GM12873 (cell line): Measurements from ENCODE around the gene CD248.

Experiments
- TF ChIP-seq, protein P1 (sequence below): IDR thresholded peaks from 2 replicates; pipeline ENCODE4 v1.5.1; 2012; ENCODE audit warnings: low read depth, mild to moderate bottlenecking, moderate library complexity, low read length, control low read depth; ENCODE audit not compliant: insufficient read depth; ENCODE audit errors: missing control alignments

Gene CD248

DNA sequence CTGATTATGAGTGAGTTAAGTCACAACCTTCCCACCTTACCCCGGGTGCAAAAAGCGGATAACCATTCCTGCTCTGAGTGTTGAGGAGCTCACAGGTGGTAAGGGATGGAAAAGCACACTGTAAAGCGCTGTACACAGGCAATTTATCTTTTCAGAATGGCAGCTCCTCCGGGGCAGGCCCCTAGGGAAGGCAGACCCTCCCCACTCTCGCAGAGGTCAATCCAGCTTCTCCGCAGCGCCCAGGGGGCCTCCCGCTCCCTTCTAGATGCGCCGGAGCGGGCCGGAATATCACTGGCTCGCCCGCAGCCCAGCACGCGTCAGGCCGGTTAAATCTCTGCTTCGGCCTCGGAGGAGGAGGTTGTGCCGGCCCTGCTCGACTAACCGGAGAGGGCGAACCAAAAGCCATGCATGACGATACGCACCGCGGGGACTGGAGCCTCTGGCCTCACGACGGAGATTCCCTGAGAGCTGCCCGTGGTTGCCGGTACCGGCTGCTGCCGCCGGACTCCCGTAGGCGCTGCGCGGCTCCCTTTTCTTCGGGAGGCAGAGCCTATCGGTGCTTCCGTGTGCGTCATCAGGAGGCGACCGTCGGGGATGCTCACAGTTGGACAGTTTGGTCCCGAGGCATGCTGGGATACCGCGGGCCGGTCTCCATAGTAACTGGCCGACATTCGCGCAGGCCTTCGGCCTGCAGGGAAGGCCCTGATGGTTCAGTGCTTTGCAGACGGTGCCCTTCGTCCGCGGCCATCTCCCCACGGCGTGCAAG, 27.9 kb upstream of the CD248 start, which contains the start of gene BRMS1:
Gene BRMS1 (minus strand): TSS at position 555 of the 766 bp plus-strand sequence. CDS start 2,870 bp downstream, outside the sequence.
- TF ChIP-seq, protein P1, sequence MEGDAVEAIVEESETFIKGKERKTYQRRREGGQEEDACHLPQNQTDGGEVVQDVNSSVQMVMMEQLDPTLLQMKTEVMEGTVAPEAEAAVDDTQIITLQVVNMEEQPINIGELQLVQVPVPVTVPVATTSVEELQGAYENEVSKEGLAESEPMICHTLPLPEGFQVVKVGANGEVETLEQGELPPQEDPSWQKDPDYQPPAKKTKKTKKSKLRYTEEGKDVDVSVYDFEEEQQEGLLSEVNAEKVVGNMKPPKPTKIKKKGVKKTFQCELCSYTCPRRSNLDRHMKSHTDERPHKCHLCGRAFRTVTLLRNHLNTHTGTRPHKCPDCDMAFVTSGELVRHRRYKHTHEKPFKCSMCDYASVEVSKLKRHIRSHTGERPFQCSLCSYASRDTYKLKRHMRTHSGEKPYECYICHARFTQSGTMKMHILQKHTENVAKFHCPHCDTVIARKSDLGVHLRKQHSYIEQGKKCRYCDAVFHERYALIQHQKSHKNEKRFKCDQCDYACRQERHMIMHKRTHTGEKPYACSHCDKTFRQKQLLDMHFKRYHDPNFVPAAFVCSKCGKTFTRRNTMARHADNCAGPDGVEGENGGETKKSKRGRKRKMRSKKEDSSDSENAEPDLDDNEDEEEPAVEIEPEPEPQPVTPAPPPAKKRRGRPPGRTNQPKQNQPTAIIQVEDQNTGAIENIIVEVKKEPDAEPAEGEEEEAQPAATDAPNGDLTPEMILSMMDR = no peak

DNA sequence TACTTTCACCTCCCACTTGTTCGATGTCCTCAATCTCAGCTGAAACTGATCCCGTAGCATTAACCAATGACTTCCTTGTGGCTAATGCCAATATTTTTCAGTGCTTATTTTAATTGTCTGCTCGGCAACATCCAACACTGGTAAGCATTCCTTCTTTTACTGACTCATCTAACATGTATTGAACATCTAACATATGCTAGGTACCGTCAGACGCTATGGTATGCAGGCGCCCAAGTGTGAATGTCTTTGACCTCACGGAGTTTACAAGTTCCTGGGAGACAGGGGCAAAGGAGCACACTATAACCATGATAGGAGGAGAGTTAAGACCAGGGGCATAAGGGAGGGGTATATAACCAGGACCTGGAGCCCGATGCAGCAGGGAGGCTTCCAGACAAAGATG, 26.3 kb upstream of the CD248 start:
- TF ChIP-seq, protein P1 = no peak

DNA sequence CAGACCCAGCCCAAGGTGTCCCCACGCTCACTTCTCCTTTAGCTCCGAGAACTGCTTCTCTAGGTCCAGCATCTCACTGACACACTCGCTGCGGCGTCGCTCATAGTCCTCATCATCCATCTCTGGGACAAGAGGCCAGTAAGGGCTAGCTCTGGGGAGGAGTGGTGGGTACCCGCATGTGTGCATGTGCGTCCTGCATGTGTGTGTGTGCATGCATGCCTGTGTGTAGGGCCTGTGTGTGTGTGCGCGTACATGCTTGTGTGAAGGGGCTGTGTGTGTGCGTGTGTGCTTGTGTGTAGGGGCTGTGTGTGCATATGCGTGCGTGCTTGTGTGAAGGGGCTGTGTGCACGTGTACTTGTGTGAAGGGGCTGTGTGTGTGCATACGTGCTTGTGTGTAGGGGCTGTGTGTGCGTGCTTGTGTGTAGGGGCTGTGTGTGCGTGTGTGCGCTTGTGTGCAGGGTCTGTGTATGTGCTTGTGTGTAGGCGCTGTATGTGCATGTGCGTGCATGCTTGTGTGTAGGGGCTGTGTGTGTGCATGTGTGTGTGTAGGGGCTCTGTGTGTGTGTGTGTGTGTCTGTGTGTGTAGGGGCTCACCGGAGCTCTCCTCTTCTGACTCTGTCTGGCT, 24.8 kb upstream of the CD248 start:
- TF ChIP-seq, protein P1 = no peak

DNA sequence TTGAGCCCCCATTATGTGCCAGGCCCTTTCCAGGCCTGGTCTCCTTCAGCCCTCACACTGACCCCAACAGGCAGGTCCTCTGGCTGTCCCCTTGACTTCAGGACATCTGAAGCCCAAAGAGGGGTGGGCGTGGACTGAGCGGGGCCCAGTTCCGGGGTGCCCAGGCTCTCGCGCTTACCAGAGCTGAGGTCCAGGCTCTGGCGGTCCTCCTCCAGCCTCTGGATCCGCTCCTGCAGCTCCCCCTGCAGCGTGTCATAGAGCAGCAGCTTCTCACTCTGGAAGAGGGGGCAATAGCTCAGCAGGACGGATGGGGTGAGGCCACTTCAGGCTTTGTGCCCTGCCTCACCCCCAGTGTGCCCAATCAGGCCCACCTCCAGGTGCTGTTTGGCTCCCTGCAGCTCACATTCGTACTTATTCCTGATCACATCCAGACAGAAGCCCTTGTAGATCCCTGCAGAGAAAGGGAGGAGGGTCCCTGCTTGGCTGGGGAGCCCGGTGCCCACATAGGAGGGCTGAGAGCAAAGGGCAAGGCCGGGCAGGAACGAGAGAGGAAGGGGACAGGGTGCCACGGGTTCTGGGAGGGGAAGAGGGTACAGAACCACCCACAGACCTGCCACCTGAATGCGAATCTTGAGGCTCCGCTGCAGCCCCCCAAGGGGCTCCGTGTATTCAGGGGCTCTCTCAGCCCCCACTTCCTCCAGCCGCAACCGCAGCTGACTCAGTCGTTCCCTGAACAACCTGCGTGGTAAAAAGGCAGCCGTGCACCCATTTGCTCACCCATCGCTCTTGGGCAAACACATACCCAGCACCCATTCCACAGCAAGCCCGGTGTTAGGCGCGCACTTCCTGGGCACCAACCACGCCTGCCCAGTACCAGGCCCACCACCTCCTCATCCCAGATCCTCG, 24.0 kb upstream of the CD248 start:
- TF ChIP-seq, protein P1 = no peak

DNA sequence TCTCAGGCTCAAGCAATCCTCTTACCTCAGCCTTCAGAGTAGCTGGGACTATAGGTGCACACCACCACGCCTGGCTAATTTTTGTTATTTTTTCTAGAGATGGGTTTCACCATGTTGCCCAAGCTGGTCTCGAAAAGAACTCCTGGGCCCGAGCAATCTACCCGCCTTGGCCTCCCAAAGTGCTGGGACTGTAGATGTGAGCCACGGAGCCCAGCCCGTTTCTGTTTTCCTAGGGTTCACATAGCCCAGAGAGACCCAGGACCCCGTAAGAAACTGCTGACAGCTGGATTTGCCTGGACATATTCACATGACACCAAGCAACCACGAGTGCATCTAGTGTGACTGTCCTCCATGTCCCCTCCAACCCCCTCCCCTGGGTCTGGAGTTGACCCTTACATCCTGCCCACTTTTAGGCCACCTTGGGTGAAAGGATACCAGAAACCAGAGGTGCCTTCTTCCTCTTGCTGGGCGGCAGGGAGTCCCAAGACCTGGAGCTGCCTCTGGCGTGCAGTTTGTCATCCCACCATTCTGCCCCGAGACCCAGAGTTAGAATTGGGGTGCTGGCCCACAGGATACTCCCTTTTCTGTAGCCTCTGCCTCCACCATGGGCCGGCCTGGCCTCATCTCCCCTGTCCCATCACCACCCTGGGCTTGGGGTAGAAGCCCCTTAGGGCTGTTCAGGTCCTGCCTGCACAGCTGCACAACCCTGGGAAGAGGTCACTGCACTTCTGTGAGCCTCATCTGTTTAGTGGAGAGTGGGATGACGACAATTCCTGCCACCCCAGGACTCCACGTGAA, 23.0 kb upstream of the CD248 start:
- TF ChIP-seq, protein P1 = no peak

DNA sequence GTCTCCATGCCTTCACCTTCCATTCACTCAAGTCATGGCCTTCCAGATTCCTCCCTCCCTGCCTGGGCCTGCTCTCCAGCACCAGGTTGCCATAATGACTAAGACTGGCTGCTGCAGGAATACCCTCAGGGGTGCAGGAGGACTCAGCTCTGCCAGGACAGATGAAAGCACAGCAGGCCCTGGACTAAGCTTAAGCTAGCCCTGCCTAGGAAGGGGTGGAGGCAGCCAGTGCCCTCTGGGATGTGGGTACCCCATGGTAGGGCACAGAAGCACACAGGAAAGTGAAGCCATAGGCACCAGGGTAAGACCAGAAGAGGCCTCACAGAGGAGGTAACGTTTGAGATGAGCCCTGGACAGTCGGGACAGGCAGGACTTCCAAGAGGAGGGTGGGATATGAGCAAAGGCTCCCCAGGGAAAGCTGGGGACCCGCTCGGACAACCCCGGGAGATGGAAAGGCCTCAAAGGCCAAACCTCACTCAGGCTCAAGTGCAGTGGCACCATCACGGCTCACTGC, 22.4 kb upstream of the CD248 start:
- TF ChIP-seq, protein P1 = no peak
